HepG2 (cell line): ENCODE measurements around the gene CTCF. TPM values are rescaled to one million over a fixed set of nuclear protein-coding genes. Genes with fewer than 3 reads are reported as not detected.

ENCODE experiments used
- ELK4 ChIP-seq: sonication (generic); formaldehyde crosslinking; IDR thresholded peaks from 2 replicates; pipeline ENCODE4 v1.9.0; 2021; ENCODE audit warnings: missing genetic modification reagents, borderline replicate concordance
- GABPA ChIP-seq, 2 experiments: IDR thresholded peaks; 2 replicates each; pipeline ENCODE4 v1.6.1; 2011 to 2016; ENCODE audit warnings: low read depth in 2 of 2, low read length in 1 of 2, missing biosample characterization in 1 of 2, missing genetic modification characterization in 1 of 2
- HOXA9 ChIP-seq: sonication (generic); formaldehyde crosslinking; IDR thresholded peaks from 2 replicates; pipeline ENCODE4 v1.8.1; 2022; ENCODE audit warnings: missing genetic modification reagents, mild to moderate bottlenecking, moderate library complexity, borderline replicate concordance
- NR1H2 ChIP-seq: sonication (generic); formaldehyde crosslinking; IDR thresholded peaks from 2 replicates; pipeline ENCODE4 v1.8.1; 2022; ENCODE audit warnings: low read depth, missing genetic modification reagents, borderline replicate concordance
- RARG ChIP-seq: sonication (generic); formaldehyde crosslinking; IDR thresholded peaks from 2 replicates; pipeline ENCODE4 v1.4.0; 2020; ENCODE audit warnings: low read depth, mild to moderate bottlenecking, missing genetic modification reagents
- REL ChIP-seq: sonication (generic); formaldehyde crosslinking; conservative IDR thresholded peaks from 2 replicates; pipeline ENCODE4 v1.8.0; 2022; ENCODE audit warnings: mild to moderate bottlenecking, missing genetic modification reagents, moderate library complexity
- RXRB ChIP-seq: IDR thresholded peaks from 2 replicates; pipeline ENCODE4 v1.6.1; 2016; ENCODE audit warnings: borderline replicate concordance, missing genetic modification reagents, missing compliant biosample characterization
- SNAPC4 ChIP-seq: sonication (generic); formaldehyde crosslinking; IDR thresholded peaks from 2 replicates; pipeline ENCODE4 v1.4.0; 2020; ENCODE audit warnings: mild to moderate bottlenecking, missing genetic modification reagents
- SSRP1 ChIP-seq: IDR thresholded peaks from 2 replicates; pipeline ENCODE4 v1.6.1; 2016; ENCODE audit warnings: control low read depth
- TCF12 ChIP-seq, 2 experiments: fragments of 450-650 bp in 1 of 2; sonication (generic) in 1 of 2; formaldehyde crosslinking in 1 of 2; IDR thresholded peaks; 2 replicates each; pipeline versions ENCODE4 v1.6.1 to v1.8.0; 2017 to 2022; ENCODE audit warnings: antibody characterized with exemption in 1 of 2, mild to moderate bottlenecking in 1 of 2, missing genetic modification reagents in 1 of 2, moderate library complexity in 1 of 2
- TSC22D2 ChIP-seq: sonication (generic); formaldehyde crosslinking; IDR thresholded peaks from 2 replicates; pipeline ENCODE4 v1.5.1; 2020; ENCODE audit warnings: missing genetic modification reagents, mild to moderate bottlenecking, borderline replicate concordance
- ZNF234 ChIP-seq: sonication (generic); formaldehyde crosslinking; conservative IDR thresholded peaks from 2 replicates; pipeline ENCODE4 v1.5.1; 2020; ENCODE audit warnings: mild to moderate bottlenecking, missing genetic modification reagents
- ZNF263 ChIP-seq: sonication (generic); formaldehyde crosslinking; IDR thresholded peaks from 2 replicates; pipeline ENCODE4 v1.4.0; 2020; ENCODE audit warnings: missing genetic modification reagents
- ZNF414 ChIP-seq: sonication (generic); formaldehyde crosslinking; IDR thresholded peaks from 2 replicates; pipeline ENCODE4 v1.5.0; 2020; ENCODE audit warnings: missing genetic modification reagents
- ZNF607 ChIP-seq: sonication (generic); formaldehyde crosslinking; IDR thresholded peaks from 2 replicates; pipeline ENCODE4 v1.5.1; 2020; ENCODE audit warnings: missing genetic modification reagents, mild to moderate bottlenecking, borderline replicate concordance
- ZNF703 ChIP-seq: sonication (generic); formaldehyde crosslinking; IDR thresholded peaks from 2 replicates; pipeline ENCODE4 v1.5.1; 2020; ENCODE audit warnings: missing genetic modification reagents, mild to moderate bottlenecking, moderate library complexity, borderline replicate concordance
- ZNF720 ChIP-seq: sonication (generic); formaldehyde crosslinking; IDR thresholded peaks from 2 replicates; pipeline ENCODE4 v1.4.0; 2020; ENCODE audit warnings: missing genetic modification reagents
- ZSCAN5A ChIP-seq: sonication (generic); formaldehyde crosslinking; IDR thresholded peaks from 2 replicates; pipeline ENCODE4 v1.8.0; 2022; ENCODE audit warnings: mild to moderate bottlenecking, missing genetic modification reagents, borderline replicate concordance
- ZZZ3 ChIP-seq: sonication (generic); formaldehyde crosslinking; IDR thresholded peaks from 2 replicates; pipeline ENCODE4 v1.4.0; 2020; ENCODE audit warnings: missing genetic modification reagents, mild to moderate bottlenecking, borderline replicate concordance
- polyA plus RNA-seq, 8 experiments: library from polyadenylated mRNA; depleted of rRNA in 3 of 8; stranded (reverse) in 7 of 8; unstranded in 1 of 8; fragments of >200 nt; fragmentation: Illumina TruSeq in 4 of 8; extraction: Trizol in 4 of 8; gene quantifications; 2 replicates each; pipeline versions ENCODE4 v1.2.1 to v1.2.3, GENCODE V29; 2011 to 2016; ENCODE audit warnings: low read depth in 4 of 8, missing spikeins in 1 of 8, mixed read lengths in 1 of 8; ENCODE audit not compliant: insufficient read depth in 1 of 8
- total RNA-seq, 5 experiments: library from RNA; depleted of rRNA; stranded (reverse); fragments of >200 nt; fragmentation: Illumina TruSeq; extraction: Trizol; gene quantifications; 2 replicates each; pipeline ENCODE4 v1.2.3, GENCODE V29; 2016; ENCODE audit warnings: low read depth in 1 of 5

Gene CTCF
- total and polyA plus RNA-seq, 2 of the 13 experiments (the other 11 are each of a cell fraction or from before 2014, with no cell fraction given), result 19.5 to 37.5 TPM

GRCh38 chr16:67666559-67667452 lies 104.5 kb downstream of the CTCF start, which contains the start of the genes C16orf86 and ENKD1 (continued):
- TF ChIP-seq ZSCAN5A (CRISPR knock-in tag) (no peak), NR1H2 (CRISPR knock-in tag) (0 out of 2 replicates have a peak, but pooled peaks have one; percentile 20), ZNF607 (CRISPR knock-in tag) (peak; percentile 19; the same call in 1 of the 2 replicates), RARG (no peak), ZNF234 (CRISPR knock-in tag) (peak; percentile 55; the same call in 1 of the 2 replicates), ZNF720 (CRISPR knock-in tag) (no peak), REL (CRISPR knock-in tag) (no peak), ZNF263 (CRISPR knock-in tag) (no peak; the same call in 1 of the 2 replicates), SSRP1 (CRISPR knock-in tag) (no peak), RXRB (CRISPR knock-in tag) (0 out of 2 replicates have a peak, but pooled peaks have one; percentile 31), SNAPC4 (CRISPR knock-in tag) (peak; percentile 76; the same call in 1 of the 2 replicates), ZZZ3 (CRISPR knock-in tag) (no peak), TCF12 (IDR thresholded peaks at IDR 0.05) (no peak), TCF12 (CRISPR knock-in tag; IDR thresholded peaks at IDR 0.05) (0 out of 2 replicates have a peak, but pooled peaks have one; percentile 37), ZNF703 (no peak), TSC22D2 (CRISPR knock-in tag) (0 out of 2 replicates have a peak, but pooled peaks have one; percentile 25), ELK4 (CRISPR knock-in tag) (no peak), ZNF414 (CRISPR knock-in tag) (no peak; the same call in 1 of the 2 replicates), GABPA (IDR thresholded peaks at IDR 0.05; ENCODE audit: low read depth, low read length) (no peak), GABPA (CRISPR knock-in tag; IDR thresholded peaks at IDR 0.05; ENCODE audit: low read depth) (peak; percentile 92), HOXA9 (CRISPR knock-in tag) (no peak)
